Measurements from ENCODE around the gene LYZL2. TPM values are rescaled to one million over a fixed set of nuclear protein-coding genes. Genes with fewer than 3 reads are reported as not detected.
"Not testable (repeated sequence)": the region's sequence is repeated elsewhere in the genome, so short reads cannot be mapped to it uniquely, and the experiment has no call there.

LYZL2 gene
- not detected for total RNA-seq

DNA sequence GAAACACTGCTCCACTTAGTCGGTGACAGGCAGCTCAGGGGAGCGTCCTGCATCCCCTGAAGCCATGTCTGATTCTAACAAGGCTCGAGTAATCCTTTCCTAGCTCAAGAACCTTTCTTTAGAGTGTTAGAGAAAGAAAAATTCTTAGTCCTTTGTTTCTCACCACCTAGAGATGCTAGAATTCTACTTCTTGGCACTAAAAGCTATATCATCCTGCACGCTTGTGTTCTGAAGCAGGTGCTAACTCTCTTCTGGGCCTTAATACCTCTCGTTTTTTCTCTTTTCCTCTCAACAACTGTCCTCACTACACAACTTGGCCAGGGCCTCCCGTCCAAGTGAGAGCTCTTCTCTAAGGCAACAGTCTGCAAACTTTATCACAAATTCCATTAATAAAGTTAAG is at the start of gene LYZL2:
TSS of gene LYZL2 (minus strand) at position 101 of the 400 bp plus-strand sequence. CDS start 2,838 bp downstream, outside the sequence.
- intact Hi-C loops (cut with DNase I; ENCODE audit: low total_unique reads), result no loop called here
- Histone ChIP-seq H3K4me1 (no peaks in the 10 kb centered on the region), H3K4me3 (no peak within 1 kb of the TSS), H3K27ac (no peak within 1 kb of the TSS), H3K36me3 (no peaks in the 10 kb centered on the region), H3K27me3 (peaks cover 0 to 4% (median 0%) of the 10 kb centered on the region in 3 donors), H3K9me3 (no peaks in the 10 kb centered on the region)
- in situ Hi-C loops (cut with MboI; ENCODE audit: low sequenced_read_pairs in 4 of 4), result no loop called here
- ATAC-seq, result no peak
- no peak for DNase-seq
- TF ChIP-seq POLR2A (IDR thresholded peaks at IDR 0.05), result no peak
- TF ChIP-seq, protein P1, sequence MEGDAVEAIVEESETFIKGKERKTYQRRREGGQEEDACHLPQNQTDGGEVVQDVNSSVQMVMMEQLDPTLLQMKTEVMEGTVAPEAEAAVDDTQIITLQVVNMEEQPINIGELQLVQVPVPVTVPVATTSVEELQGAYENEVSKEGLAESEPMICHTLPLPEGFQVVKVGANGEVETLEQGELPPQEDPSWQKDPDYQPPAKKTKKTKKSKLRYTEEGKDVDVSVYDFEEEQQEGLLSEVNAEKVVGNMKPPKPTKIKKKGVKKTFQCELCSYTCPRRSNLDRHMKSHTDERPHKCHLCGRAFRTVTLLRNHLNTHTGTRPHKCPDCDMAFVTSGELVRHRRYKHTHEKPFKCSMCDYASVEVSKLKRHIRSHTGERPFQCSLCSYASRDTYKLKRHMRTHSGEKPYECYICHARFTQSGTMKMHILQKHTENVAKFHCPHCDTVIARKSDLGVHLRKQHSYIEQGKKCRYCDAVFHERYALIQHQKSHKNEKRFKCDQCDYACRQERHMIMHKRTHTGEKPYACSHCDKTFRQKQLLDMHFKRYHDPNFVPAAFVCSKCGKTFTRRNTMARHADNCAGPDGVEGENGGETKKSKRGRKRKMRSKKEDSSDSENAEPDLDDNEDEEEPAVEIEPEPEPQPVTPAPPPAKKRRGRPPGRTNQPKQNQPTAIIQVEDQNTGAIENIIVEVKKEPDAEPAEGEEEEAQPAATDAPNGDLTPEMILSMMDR (IDR thresholded peaks at IDR 0.05 in 4 of 5, conservative IDR thresholded peaks at IDR 0.05 in 1 of 5), result no peak

DNA sequence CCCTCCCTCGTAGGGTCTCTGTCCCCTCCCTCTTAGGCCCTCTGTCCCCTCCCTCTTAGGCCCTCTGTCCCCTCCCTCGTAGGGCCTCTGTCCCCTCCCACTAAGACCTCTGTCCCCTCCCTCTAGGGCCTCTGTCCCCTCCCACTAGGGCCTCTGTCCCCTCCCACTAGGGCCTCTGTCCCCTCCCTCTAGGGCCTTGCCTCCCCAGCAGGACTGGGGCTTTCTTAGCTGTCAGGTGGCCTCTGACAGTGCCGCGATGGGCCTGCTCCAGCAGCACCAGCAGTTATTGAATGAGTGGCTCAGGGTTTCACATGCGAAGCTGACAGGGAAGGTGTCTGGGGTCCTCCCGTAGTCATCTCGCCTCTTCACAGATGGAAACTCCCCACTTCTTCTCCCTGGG is 48.1 kb upstream of the LYZL2 start:
- DNase-seq; H3K9me3 ChIP-seq; H3K4me3 ChIP-seq; H3K36me3 ChIP-seq; ATAC-seq; H3K27ac ChIP-seq; intact Hi-C loops (cut with DNase I; ENCODE audit: low total_unique reads); in situ Hi-C loops (cut with MboI; ENCODE audit: low sequenced_read_pairs in 4 of 4); H3K4me1 ChIP-seq; H3K27me3 ChIP-seq: not testable (repeated sequence)

DNA sequence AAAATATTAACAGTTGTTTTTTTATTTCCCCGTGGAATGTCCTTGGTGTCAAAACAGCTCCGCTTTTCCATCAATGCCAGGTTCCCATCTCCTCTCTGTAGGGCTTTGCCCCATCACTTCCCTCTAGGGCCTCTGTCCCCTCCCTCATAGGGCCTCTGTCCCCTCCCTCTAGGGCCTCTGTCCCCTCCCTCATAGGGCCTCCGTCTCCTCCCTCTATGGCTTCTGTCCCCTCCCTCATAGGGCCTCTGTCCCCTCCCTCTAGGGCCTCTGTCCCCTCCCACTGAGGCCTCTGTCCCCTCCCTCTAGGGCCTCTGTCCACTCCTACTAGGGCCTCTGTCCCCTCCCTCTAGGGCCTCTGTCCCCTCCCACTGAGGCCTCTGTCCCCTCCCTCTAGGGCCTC is 47.6 kb upstream of the LYZL2 start:
- H3K27ac ChIP-seq; DNase-seq; in situ Hi-C loops (cut with MboI; ENCODE audit: low sequenced_read_pairs in 4 of 4); H3K27me3 ChIP-seq; ATAC-seq; H3K36me3 ChIP-seq; intact Hi-C loops (cut with DNase I; ENCODE audit: low total_unique reads); H3K9me3 ChIP-seq; H3K4me3 ChIP-seq; H3K4me1 ChIP-seq: not testable (repeated sequence)

DNA sequence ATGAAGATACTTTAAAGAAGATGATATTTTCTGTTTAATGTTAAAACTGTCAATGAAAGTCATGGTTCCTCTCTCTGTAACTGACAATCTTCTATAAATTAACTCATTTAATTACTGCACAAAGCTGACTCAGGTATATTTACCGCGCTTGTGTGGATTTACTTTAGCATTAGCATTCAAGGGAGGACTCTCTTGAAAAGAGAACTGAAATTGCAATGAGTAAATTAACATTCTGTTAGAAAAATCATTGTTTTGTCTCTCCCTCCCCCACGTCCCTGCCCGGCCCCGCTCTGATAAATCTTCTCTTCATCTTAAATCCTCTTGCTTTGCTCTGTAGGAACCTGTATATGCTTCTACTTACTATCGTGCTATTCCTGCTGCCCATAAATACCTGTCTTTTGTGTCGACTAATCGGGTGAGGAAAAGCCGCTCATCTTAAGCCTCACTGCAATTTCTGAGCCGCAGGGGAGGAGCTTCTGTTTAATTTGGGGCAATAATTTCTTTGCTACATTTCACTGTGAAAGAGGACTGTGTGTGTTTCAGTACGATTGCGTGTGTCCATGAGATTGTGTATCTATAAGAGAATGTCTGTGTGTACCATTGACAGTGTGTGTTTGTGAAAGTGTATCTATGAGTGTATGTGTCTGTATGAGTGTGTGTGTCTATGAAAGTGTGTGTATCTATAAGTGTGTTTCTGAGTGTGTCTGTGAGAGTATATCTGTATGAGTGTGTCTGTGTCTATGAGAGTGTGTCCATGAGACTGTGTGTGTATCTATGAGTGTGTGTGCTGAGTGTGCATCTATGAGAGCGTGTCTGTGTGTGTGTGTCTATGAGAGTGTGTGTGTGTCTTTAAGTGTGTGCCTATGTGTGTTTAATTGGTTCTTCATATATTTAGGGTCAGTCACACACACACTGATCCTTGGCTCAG is 46.5 kb upstream of the LYZL2 start:
- Histone ChIP-seq H3K27me3 (no peaks in the 10 kb centered on the region), H3K36me3 (no peaks in the 10 kb centered on the region), H3K4me1 (no peaks in the 10 kb centered on the region), H3K27ac (no peak overlapping the region), H3K4me3 (no peak overlapping the region), H3K9me3 (no peaks in the 10 kb centered on the region)
- in situ Hi-C loops (cut with MboI; ENCODE audit: low sequenced_read_pairs in 4 of 4) (no loop called here), intact Hi-C loops (cut with DNase I; ENCODE audit: low total_unique reads) (no loop called here)
- TF ChIP-seq POLR2A (IDR thresholded peaks at IDR 0.05), result no peak
- no peak for DNase-seq
- no peak for ATAC-seq

GRCh38 chr10:30674796-30675195 is 45.2 kb upstream of the LYZL2 start:
- H3K4me3 ChIP-seq, result no peak overlapping the region
- no peaks in the 10 kb centered on the region for H3K36me3 ChIP-seq
- intact Hi-C loops (cut with DNase I; ENCODE audit: low total_unique reads), result no loop called here
- no peak overlapping the region for H3K27ac ChIP-seq
- ATAC-seq (no peak), DNase-seq (no peak)
- no peaks in the 10 kb centered on the region for H3K27me3 ChIP-seq
- in situ Hi-C loops (cut with MboI; ENCODE audit: low sequenced_read_pairs in 4 of 4), result loop anchor here in 1 of 4 donors (25.0 kb wide), 1 partner anchor 1162 kb away; no protein-coding TSS in a partner anchor
- no peak for TF ChIP-seq POLR2A (IDR thresholded peaks at IDR 0.05)
- no peaks in the 10 kb centered on the region for H3K4me1 ChIP-seq
- H3K9me3 ChIP-seq, result no peaks in the 10 kb centered on the region

DNA sequence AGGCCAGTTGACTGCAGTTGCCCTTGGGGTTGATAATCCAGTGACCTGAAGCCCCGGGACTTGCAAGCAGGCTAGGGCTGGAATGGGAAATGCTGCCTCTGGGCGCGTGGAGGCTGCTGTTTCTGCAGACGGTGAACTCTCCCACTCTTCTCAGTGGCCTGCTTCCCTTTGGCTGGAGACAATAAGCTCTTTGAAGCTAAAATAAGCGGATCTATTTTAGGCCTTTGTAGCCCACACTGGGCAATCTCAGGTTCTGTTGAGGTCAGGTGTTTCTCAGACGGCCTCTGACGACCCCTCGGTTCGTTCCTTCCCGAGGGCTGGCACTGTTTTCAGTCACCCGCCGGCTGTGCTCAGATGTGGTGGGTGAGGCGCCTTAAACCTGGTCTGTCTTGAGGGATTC is 43.7 kb upstream of the LYZL2 start:
- in situ Hi-C loops (cut with MboI; ENCODE audit: low sequenced_read_pairs in 4 of 4), result loop anchor here in 1 of 4 donors (25.0 kb wide), 1 partner anchor 1161 kb away; no protein-coding TSS in a partner anchor
- H3K4me3 ChIP-seq; H3K9me3 ChIP-seq; H3K36me3 ChIP-seq; H3K27ac ChIP-seq; H3K27me3 ChIP-seq; intact Hi-C loops (cut with DNase I; ENCODE audit: low total_unique reads); H3K4me1 ChIP-seq: not testable (repeated sequence)
- DNase-seq, result peak in 1 of 2 donors; percentile 32
- ATAC-seq, result peak; percentile 28 to 58

GRCh38 chr10:30672338-30672737 is 42.8 kb upstream of the LYZL2 start:
- intact Hi-C loops (cut with DNase I; ENCODE audit: low total_unique reads); H3K4me3 ChIP-seq; ATAC-seq; H3K27me3 ChIP-seq; H3K27ac ChIP-seq; H3K9me3 ChIP-seq; DNase-seq; H3K36me3 ChIP-seq; H3K4me1 ChIP-seq: not testable (repeated sequence)
- in situ Hi-C loops (cut with MboI; ENCODE audit: low sequenced_read_pairs in 4 of 4), result loop anchor here in 1 of 4 donors (25.0 kb wide), 1 partner anchor 1160 kb away; no protein-coding TSS in a partner anchor
